Brain microvascular endothelial cell (primary cell): Measurements from ENCODE around the gene TIGIT.

Source experiments
- DNase-seq: peaks from one replicate; pipeline ENCODE4 v3.0.0-alpha.2; 2020
- H3K27ac ChIP-seq: fragments of 250-450 bp; sonication (Bioruptor Pico); 2 replicates; pipeline ENCODE4 v1.5.1; 2020; ENCODE audit warnings: mild to moderate bottlenecking, moderate library complexity
- H3K27me3 ChIP-seq: fragments of 250-450 bp; sonication (Bioruptor Pico); replicated peaks from 2 replicates; pipeline ENCODE4 v1.5.1; 2020; ENCODE audit warnings: mild to moderate bottlenecking
- H3K36me3 ChIP-seq: fragments of 250-450 bp; sonication (Bioruptor Pico); replicated peaks from 2 replicates; pipeline ENCODE4 v1.5.1; 2020; ENCODE audit warnings: mild to moderate bottlenecking
- H3K4me3 ChIP-seq: 2 replicates; pipeline ENCODE4 v1.5.1; 2011; ENCODE audit warnings: low read depth, mild to moderate bottlenecking, control low read depth, low read length, moderate library complexity
- CTCF ChIP-seq: IDR thresholded peaks from 2 replicates; pipeline ENCODE4 v1.5.1; 2011; ENCODE audit warnings: low read depth, mild to moderate bottlenecking, moderate library complexity, low read length, control low read depth, inconsistent platforms; ENCODE audit errors: missing control alignments
- in situ Hi-C: cut with HindIII; loops from 2 replicates; pipeline ENCODE4 v1.10.0; 2017; ENCODE audit warnings: low sequenced_read_pairs, low pct_ligation_motif_present

The TIGIT gene

GRCh38 chr3:114314282-114314681 is 20.5 kb downstream of the TIGIT start:
- H3K4me3 ChIP-seq, result no peak overlapping the region
- in situ Hi-C loops, result no loop called here
- no peak overlapping the region for H3K27ac ChIP-seq
- H3K36me3 ChIP-seq, result no peaks in the 10 kb centered on the region
- no peaks in the 10 kb centered on the region for H3K27me3 ChIP-seq
- TF ChIP-seq CTCF, result no peak
- no peak for DNase-seq

- H3K36me3 ChIP-seq, result no peaks in the 10 kb centered on the region
- TF ChIP-seq CTCF, result no peak
- H3K27ac ChIP-seq, result no peak overlapping the region
- no peak for DNase-seq
- in situ Hi-C loops, result no loop called here
- no peak overlapping the region for H3K4me3 ChIP-seq
- no peaks in the 10 kb centered on the region for H3K27me3 ChIP-seq
Measured at GRCh38 chr3:114318295-114318694, 24.5 kb downstream of the TIGIT start.

- Histone ChIP-seq H3K36me3 (no peaks in the 10 kb centered on the region), H3K4me3 (no peak overlapping the region), H3K27ac (no peak overlapping the region), H3K27me3 (no peaks in the 10 kb centered on the region)
- in situ Hi-C loops, result no loop called here
- no peak for TF ChIP-seq CTCF
- peak; percentile 77 for DNase-seq
Measured at GRCh38 chr3:114319453-114319852, 25.6 kb downstream of the TIGIT start.

GRCh38 chr3:114320246-114320645 is 26.4 kb downstream of the TIGIT start:
- Histone ChIP-seq H3K27ac (no peak overlapping the region), H3K36me3 (no peaks in the 10 kb centered on the region), H3K27me3 (no peaks in the 10 kb centered on the region), H3K4me3 (no peak overlapping the region)
- TF ChIP-seq CTCF, result no peak
- DNase-seq, result no peak
- in situ Hi-C loops, result no loop called here

GRCh38 chr3:114323546-114324254 is 29.9 kb downstream of the TIGIT start:
- no peak for TF ChIP-seq CTCF
- no peak overlapping the region for H3K27ac ChIP-seq
- no peaks in the 10 kb centered on the region for H3K27me3 ChIP-seq
- no peak for DNase-seq
- H3K4me3 ChIP-seq, result no peak overlapping the region
- in situ Hi-C loops, result no loop called here
- no peaks in the 10 kb centered on the region for H3K36me3 ChIP-seq

- in situ Hi-C loops, result no loop called here
- H3K36me3 ChIP-seq, result no peaks in the 10 kb centered on the region
- no peak overlapping the region for H3K27ac ChIP-seq
- TF ChIP-seq CTCF, result no peak
- H3K27me3 ChIP-seq, result no peaks in the 10 kb centered on the region
- DNase-seq, result no peak
- H3K4me3 ChIP-seq, result no peak overlapping the region
Measured at GRCh38 chr3:114327665-114328064, 33.8 kb downstream of the TIGIT start.
